Measurements from ENCODE around the gene NPHP3.
"Not testable (repeated sequence)": the region's sequence is repeated elsewhere in the genome, so short reads cannot be mapped to it uniquely, and the experiment has no call there.

NPHP3 gene

GRCh38 chr3:132641837-132642538 lies 80.2 kb downstream of the NPHP3 start:
- DNase-seq (ENCODE audit: low read depth), result no peak

- DNase-seq (ENCODE audit: low read depth), result not testable (repeated sequence)
Measured at GRCh38 chr3:132641427-132641826, 80.8 kb downstream of the NPHP3 start.

DNA sequence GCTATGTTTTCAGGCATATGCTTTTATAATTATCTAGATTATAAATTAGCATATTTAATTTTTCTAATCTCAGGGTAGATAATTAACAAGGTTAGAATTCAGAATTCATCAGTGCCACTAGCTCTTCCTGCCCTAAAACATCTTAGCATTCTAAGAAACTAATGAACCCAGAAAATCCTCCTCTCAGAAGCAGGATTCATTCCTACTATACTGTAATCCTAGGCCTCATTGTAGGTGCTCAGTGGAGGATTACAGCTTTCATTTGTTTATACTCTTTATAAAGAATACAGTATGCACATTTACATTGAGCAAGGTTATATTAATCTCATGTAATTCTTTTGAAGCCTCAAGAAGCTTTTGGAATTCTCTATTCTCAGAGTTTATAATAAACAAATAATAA lies 83.5 kb downstream of the NPHP3 start:
- DNase-seq (ENCODE audit: low read depth), result no peak

DNA sequence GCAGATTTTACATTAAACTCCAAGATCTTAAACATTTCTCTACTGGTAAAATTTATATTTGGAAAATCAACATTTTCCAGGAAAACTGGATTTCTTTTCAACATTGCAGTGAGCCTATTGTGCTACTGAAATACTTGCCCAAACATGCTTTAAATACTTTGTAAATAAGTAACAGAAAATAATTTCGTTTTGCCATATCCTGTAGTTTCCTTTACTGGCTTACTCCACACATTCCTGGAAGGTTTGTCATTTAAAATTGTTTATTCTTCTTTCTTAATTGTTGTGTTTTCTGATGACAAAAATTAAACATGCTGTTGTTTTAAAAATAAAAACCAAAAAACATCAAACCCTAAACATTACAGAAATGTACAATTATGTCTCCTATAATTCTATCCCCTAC lies 84.6 kb downstream of the NPHP3 start:
- no peak for DNase-seq (ENCODE audit: low read depth)

DNA sequence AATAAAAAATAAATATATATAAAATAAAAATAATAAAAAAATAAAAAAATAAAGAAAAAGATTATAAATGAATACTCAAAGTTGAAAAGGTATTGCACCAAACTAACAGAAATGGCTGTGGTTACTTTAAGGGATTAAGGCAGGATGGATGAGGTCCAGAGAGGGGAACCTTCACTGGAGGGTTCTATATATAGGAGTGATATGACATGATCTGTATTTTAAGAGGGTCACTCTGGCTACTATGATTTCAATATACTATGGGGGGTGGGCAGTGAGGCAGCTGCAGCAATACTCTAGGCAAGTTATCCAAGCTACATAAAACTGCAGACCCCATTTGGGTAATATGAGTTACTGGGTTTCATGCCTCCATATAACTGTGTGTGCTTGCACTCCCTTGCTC lies 87.2 kb downstream of the NPHP3 start:
- DNase-seq (ENCODE audit: low read depth), result no peak

All from stimulated activated CD8-positive, alpha-beta memory T cell treated with anti-CD3 and anti-CD28 coated beads, Interleukin-15, amount 100 ng/mL, for 24 hours (primary cell).